Activated naive CD4-positive, alpha-beta T cell treated with Interleukin-2 at 50 U/mL for 16 hours (primary cell): ENCODE results near the gene ERAS.

Experiments used
- DNase-seq: peaks from one replicate; pipeline ENCODE4 v3.0.0-alpha.2; 2020

Gene ERAS

GRCh38 chrX:48826135-48826875, at the start of gene ERAS:
ERAS (plus strand) TSS chrX:48826513; CDS start chrX:48829124, 2,611 bp downstream.
- peak; percentile 14 for DNase-seq

- no peak for DNase-seq
These were observed 49.4 kb upstream of the ERAS start for GRCh38 chrX:48776818-48777439.

- DNase-seq, result no peak
These were observed 46.9 kb upstream of the ERAS start for GRCh38 chrX:48779399-48779798.

GRCh38 chrX:48781705-48782104, 44.6 kb upstream of the ERAS start:
- no peak for DNase-seq

GRCh38 chrX:48782216-48782615, 44.1 kb upstream of the ERAS start:
- no peak for DNase-seq

GRCh38 chrX:48782795-48783194, 43.5 kb upstream of the ERAS start:
- DNase-seq, result no peak

GRCh38 chrX:48784726-48785125, 41.6 kb upstream of the ERAS start:
- no peak for DNase-seq

- DNase-seq, result no peak
These were observed 41.1 kb upstream of the ERAS start for GRCh38 chrX:48785186-48785539.

GRCh38 chrX:48785540-48786214, 40.6 kb upstream of the ERAS start:
- no peak for DNase-seq

- no peak for DNase-seq
These were observed 39.9 kb upstream of the ERAS start, which contains the start of gene GATA1 for GRCh38 chrX:48786341-48786800. GATA1 (plus strand) TSS chrX:48786590; CDS start chrX:48791110, 4,520 bp downstream.

- no peak for DNase-seq
These were observed 39.3 kb upstream of the ERAS start for GRCh38 chrX:48786825-48787504.

GRCh38 chrX:48787505-48788443, 38.5 kb upstream of the ERAS start:
- no peak for DNase-seq

GRCh38 chrX:48789366-48790220, 36.7 kb upstream of the ERAS start:
- no peak for DNase-seq

- no peak for DNase-seq
These were observed 35.8 kb upstream of the ERAS start for GRCh38 chrX:48790477-48790876.

- no peak for DNase-seq
These were observed 35.1 kb upstream of the ERAS start for GRCh38 chrX:48791063-48791820.

GRCh38 chrX:48792219-48792618, 34.1 kb upstream of the ERAS start:
- no peak for DNase-seq

- DNase-seq, result no peak
These were observed 32.4 kb upstream of the ERAS start for GRCh38 chrX:48793935-48794334.

GRCh38 chrX:48794340-48794910, 31.9 kb upstream of the ERAS start:
- DNase-seq, result no peak

GRCh38 chrX:48794911-48795515, 31.3 kb upstream of the ERAS start:
- DNase-seq, result no peak

- no peak for DNase-seq
These were observed 28.0 kb upstream of the ERAS start for GRCh38 chrX:48798318-48798717.
